Keratinocyte (primary cell): ENCODE results near the gene FOXA2. TPM values are rescaled to one million over a fixed set of nuclear protein-coding genes. Genes with fewer than 3 reads are reported as not detected.

ENCODE experiments used
- DNase-seq: peaks from one replicate; pipeline ENCODE4 v3.0.0-alpha.2; 2011; ENCODE audit warnings: low read depth, missing footprints, low spot score
- FAIRE-seq: peaks from 2 replicates; lab custom pipeline; 2011; peaks lifted over from hg19 to GRCh38; lab: Jason Lieb, UNC
- H2AFZ ChIP-seq: 2 replicates; pipeline ENCODE4 v1.6.0; 2012; ENCODE audit warnings: low read length, control low read depth, inconsistent platforms; ENCODE audit not compliant: control insufficient read depth
- H3K27ac ChIP-seq: 2 replicates; pipeline ENCODE4 v1.5.1; 2011; ENCODE audit warnings: low read length; ENCODE audit not compliant: control insufficient read depth, insufficient read depth
- H3K27me3 ChIP-seq: 3 replicates; pipeline ENCODE4 v1.6.0; 2011; ENCODE audit warnings: low read length; ENCODE audit not compliant: control insufficient read depth, insufficient read depth; ENCODE audit errors: extremely low read depth
- H3K36me3 ChIP-seq, 2 experiments: 2 replicates in 1 of 2; 3 replicates in 1 of 2; pipeline ENCODE4 v1.5.1; 2011; ENCODE audit warnings: low read length in 2 of 2, mild to moderate bottlenecking in 1 of 2; ENCODE audit not compliant: control insufficient read depth in 2 of 2, insufficient read depth in 2 of 2; ENCODE audit errors: extremely low read depth in 1 of 2
- H3K4me1 ChIP-seq: 3 replicates; pipeline ENCODE4 v1.5.1; 2011; ENCODE audit warnings: low read length; ENCODE audit not compliant: control insufficient read depth, insufficient read depth; ENCODE audit errors: extremely low read depth
- H3K4me2 ChIP-seq: 3 replicates; pipeline ENCODE4 v1.6.0; 2011; ENCODE audit warnings: low read depth, low read length; ENCODE audit not compliant: control insufficient read depth, insufficient read depth; ENCODE audit errors: extremely low read depth
- H3K4me3 ChIP-seq, 3 experiments: fragments of 200-600 bp in 1 of 3; sonication (generic) in 1 of 3; 2 replicates in 2 of 3; 3 replicates in 1 of 3; pipeline ENCODE4 v1.5.1; 2011 to 2016; ENCODE audit warnings: low read length in 3 of 3, mild to moderate bottlenecking in 3 of 3, control low read depth in 2 of 3, inconsistent platforms in 1 of 3, low read depth in 1 of 3, mixed read lengths in 1 of 3, mixed run types in 1 of 3, moderate library complexity in 1 of 3; ENCODE audit not compliant: control insufficient read depth in 2 of 3, insufficient read depth in 2 of 3; ENCODE audit errors: extremely low read depth in 1 of 3
- H3K79me2 ChIP-seq: 2 replicates; pipeline ENCODE4 v1.6.0; 2012; ENCODE audit warnings: low read length; ENCODE audit not compliant: control insufficient read depth, insufficient read depth
- H3K9ac ChIP-seq: 3 replicates; pipeline ENCODE4 v1.6.0; 2011; ENCODE audit warnings: low read length; ENCODE audit not compliant: control insufficient read depth, insufficient read depth; ENCODE audit errors: extremely low read depth
- H3K9me1 ChIP-seq: 3 replicates; pipeline ENCODE4 v1.6.0; 2011; ENCODE audit warnings: low read length; ENCODE audit not compliant: control insufficient read depth, insufficient read depth; ENCODE audit errors: extremely low read depth
- H3K9me3 ChIP-seq: 2 replicates; pipeline ENCODE4 v1.5.1; 2012; ENCODE audit warnings: low read depth, low read length; ENCODE audit not compliant: control insufficient read depth
- H4K20me1 ChIP-seq: 3 replicates; pipeline ENCODE4 v1.6.0; 2011; ENCODE audit warnings: low read length; ENCODE audit not compliant: control insufficient read depth, insufficient read depth; ENCODE audit errors: extremely low read depth
- EZH2 ChIP-seq: IDR thresholded peaks from one replicate; pipeline ENCODE4 v1.6.1; 2012; ENCODE audit warnings: inconsistent platforms, mild to moderate bottlenecking, low read length, moderate library complexity
- dilution Hi-C: fragments of 300-500 bp; cut with MboI; formaldehyde crosslinking; loops from one replicate; pipeline ENCODE4 v1.7.0; 2020; ENCODE audit warnings: low sequenced_read_pairs; ENCODE audit not compliant: extremely low pct_ligation_motif_present
- polyA plus RNA-seq, 5 experiments: library from polyadenylated mRNA; depleted of rRNA in 3 of 5; stranded (reverse) in 3 of 5; stranded (forward) in 1 of 5; unstranded in 1 of 5; fragments of >200 nt; gene quantifications; 1 replicate in 1 of 5; 2 replicates in 3 of 5; 3 replicates in 1 of 5; pipeline versions ENCODE4 v1.2.1 to v1.2.3, GENCODE V29; 2011 to 2012; ENCODE audit warnings: missing spikeins in 2 of 5, low read depth in 1 of 5, low replicate concordance in 1 of 5
- TF ChIP-seq, protein P1 (sequence below), 3 experiments: IDR thresholded peaks in 1 of 3; conservative IDR thresholded peaks in 1 of 3; optimal IDR thresholded peaks in 1 of 3; 2 replicates in 2 of 3; 3 replicates in 1 of 3; pipeline versions ENCODE3 to v1.5.1; 2011; ENCODE audit warnings: low read length in 3 of 3, mild to moderate bottlenecking in 3 of 3, moderate library complexity in 2 of 3, control low read depth in 1 of 3, inconsistent platforms in 1 of 3; ENCODE audit not compliant: insufficient read depth in 2 of 3; ENCODE audit errors: extremely low read depth in 1 of 3

The FOXA2 gene
- polyA plus RNA-seq, 1 donor (not counting 4 experiments of a cell fraction or from before 2014, with no cell fraction given): 0.16 TPM

DNA sequence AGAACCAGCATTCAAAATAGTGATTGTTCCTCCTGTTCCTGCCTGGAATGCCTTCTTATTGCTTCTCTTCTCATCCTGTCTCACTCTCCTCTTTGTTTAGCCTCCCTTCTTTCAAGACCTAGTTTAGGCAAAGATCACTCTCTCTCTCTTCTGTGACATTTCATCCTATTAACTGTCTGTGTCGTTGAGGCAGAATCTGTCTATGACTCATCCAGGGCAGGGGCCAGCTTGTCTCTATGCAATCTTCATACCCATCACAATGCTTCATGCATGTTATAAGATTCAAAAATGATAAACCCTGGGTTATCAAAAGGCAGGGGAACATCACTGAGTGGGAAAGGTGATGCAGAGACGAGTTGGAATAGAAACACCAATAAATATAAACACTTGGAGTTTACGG, 32.2 kb upstream of the FOXA2 start:
- no peaks in the 10 kb centered on the region for H4K20me1 ChIP-seq
- H3K4me2 ChIP-seq: no peak overlapping the region
- no peaks in the 10 kb centered on the region for H3K79me2 ChIP-seq
- no peak overlapping the region for H3K9ac ChIP-seq
- FAIRE-seq: no peak
- H3K4me1 ChIP-seq: no peaks in the 10 kb centered on the region
- H2AFZ ChIP-seq: no peak overlapping the region
- no peaks in the 10 kb centered on the region for H3K9me1 ChIP-seq
- DNase-seq: no peak
- no peaks in the 10 kb centered on the region for H3K27me3 ChIP-seq
- TF ChIP-seq, protein P1, sequence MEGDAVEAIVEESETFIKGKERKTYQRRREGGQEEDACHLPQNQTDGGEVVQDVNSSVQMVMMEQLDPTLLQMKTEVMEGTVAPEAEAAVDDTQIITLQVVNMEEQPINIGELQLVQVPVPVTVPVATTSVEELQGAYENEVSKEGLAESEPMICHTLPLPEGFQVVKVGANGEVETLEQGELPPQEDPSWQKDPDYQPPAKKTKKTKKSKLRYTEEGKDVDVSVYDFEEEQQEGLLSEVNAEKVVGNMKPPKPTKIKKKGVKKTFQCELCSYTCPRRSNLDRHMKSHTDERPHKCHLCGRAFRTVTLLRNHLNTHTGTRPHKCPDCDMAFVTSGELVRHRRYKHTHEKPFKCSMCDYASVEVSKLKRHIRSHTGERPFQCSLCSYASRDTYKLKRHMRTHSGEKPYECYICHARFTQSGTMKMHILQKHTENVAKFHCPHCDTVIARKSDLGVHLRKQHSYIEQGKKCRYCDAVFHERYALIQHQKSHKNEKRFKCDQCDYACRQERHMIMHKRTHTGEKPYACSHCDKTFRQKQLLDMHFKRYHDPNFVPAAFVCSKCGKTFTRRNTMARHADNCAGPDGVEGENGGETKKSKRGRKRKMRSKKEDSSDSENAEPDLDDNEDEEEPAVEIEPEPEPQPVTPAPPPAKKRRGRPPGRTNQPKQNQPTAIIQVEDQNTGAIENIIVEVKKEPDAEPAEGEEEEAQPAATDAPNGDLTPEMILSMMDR (optimal IDR thresholded peaks at IDR 0.05 in 1 of 3, IDR thresholded peaks at IDR 0.05 in 1 of 3, conservative IDR thresholded peaks at IDR 0.05 in 1 of 3; ENCODE audit: extremely low read depth in 1 of 3, insufficient read depth in 2 of 3, low read length in 3 of 3): no peak
- no peak for TF ChIP-seq EZH2
- dilution Hi-C loops: no loop called here
- H3K36me3 ChIP-seq: no peaks in the 10 kb centered on the region
- H3K4me3 ChIP-seq: no peak overlapping the region
- no peaks in the 10 kb centered on the region for H3K9me3 ChIP-seq
- H3K27ac ChIP-seq: no peak overlapping the region

- H2AFZ ChIP-seq: no peak overlapping the region
Observed at GRCh38 chr20:22615425-22615824, 31.1 kb upstream of the FOXA2 start.

More at GRCh38 chr20:22615425-22615824, 31.1 kb upstream of the FOXA2 start:
- H4K20me1 ChIP-seq: no peaks in the 10 kb centered on the region
- FAIRE-seq: no peak
- no peak overlapping the region for H3K4me3 ChIP-seq
- H3K36me3 ChIP-seq: no peaks in the 10 kb centered on the region
- H3K79me2 ChIP-seq: no peaks in the 10 kb centered on the region
- dilution Hi-C loops: no loop called here
- H3K27ac ChIP-seq: no peak overlapping the region
- no peaks in the 10 kb centered on the region for H3K9me1 ChIP-seq
- H3K27me3 ChIP-seq: no peaks in the 10 kb centered on the region
- no peak overlapping the region for H3K4me2 ChIP-seq
- no peak overlapping the region for H3K9ac ChIP-seq
- DNase-seq: no peak
- H3K4me1 ChIP-seq: no peaks in the 10 kb centered on the region
- H3K9me3 ChIP-seq: no peaks in the 10 kb centered on the region
- TF ChIP-seq, protein P1 (optimal IDR thresholded peaks at IDR 0.05 in 1 of 3, IDR thresholded peaks at IDR 0.05 in 1 of 3, conservative IDR thresholded peaks at IDR 0.05 in 1 of 3; ENCODE audit: extremely low read depth in 1 of 3, insufficient read depth in 2 of 3, low read length in 3 of 3): no peak
- no peak for TF ChIP-seq EZH2
